OCI-LY3 (cell line): ENCODE measurements around the gene ITIH6.

Experiments
- EZH2phosphoT487 ChIP-seq: fragments of 200-600 bp; shearing (Covaris generic); IDR thresholded peaks from 2 replicates; pipeline ENCODE4 v1.6.1; 2018; ENCODE audit warnings: antibody characterized with exemption, mixed run types, low read depth
- TF ChIP-seq, protein P1 (sequence below): fragments of 200-600, 300-600 bp; sonication (generic); IDR thresholded peaks from 2 replicates; pipeline ENCODE4 v1.5.1; 2014; ENCODE audit warnings: antibody characterized with exemption, low read length, low read depth

DNA sequence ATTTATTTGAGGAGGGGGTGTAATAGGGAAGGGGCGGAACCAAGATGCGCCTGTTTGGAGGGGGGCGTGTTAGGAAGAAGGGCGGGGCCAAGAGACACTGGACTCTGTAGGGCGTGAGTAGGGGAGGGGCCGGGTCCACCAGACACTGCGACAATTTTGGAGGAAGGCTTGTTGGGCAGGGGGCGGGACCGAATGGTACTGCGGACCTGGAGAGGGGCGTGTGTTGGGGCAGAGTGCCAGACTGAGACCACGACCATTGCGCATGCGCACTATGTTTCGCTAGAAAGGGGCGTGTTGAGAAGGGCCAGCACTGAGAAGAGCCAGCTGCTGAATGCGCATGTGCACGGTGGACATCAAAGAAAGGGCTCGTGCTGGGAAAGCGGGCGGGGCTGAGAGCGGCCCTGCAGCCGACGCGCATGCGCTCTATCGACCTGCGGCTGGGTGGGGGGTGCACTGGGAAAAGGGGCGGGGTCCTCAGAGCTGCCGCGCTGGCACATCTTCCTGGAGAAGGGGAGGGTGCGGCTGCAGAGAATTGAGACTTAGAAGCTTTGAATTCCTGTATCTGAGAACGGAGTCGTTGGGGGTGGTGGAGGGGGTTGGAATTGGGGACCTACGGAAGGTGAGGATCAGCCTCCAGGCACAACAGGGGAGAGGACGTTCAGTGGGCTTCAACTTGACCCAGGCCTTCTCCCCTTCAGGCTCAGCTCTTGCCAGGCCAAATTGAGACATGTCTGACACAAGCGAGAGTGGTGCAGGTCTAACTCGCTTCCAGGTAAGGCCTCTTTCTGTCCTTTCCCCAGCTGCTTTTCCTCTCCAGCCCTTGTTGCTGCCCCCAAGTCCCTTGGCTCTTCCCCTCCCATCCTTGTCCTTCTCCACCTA, 10.8 kb upstream of the ITIH6 start:
- TF ChIP-seq, protein P1, sequence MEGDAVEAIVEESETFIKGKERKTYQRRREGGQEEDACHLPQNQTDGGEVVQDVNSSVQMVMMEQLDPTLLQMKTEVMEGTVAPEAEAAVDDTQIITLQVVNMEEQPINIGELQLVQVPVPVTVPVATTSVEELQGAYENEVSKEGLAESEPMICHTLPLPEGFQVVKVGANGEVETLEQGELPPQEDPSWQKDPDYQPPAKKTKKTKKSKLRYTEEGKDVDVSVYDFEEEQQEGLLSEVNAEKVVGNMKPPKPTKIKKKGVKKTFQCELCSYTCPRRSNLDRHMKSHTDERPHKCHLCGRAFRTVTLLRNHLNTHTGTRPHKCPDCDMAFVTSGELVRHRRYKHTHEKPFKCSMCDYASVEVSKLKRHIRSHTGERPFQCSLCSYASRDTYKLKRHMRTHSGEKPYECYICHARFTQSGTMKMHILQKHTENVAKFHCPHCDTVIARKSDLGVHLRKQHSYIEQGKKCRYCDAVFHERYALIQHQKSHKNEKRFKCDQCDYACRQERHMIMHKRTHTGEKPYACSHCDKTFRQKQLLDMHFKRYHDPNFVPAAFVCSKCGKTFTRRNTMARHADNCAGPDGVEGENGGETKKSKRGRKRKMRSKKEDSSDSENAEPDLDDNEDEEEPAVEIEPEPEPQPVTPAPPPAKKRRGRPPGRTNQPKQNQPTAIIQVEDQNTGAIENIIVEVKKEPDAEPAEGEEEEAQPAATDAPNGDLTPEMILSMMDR = no peak
- no peak for TF ChIP-seq EZH2phosphoT487
